GM23338 (cell line): ENCODE measurements around the gene OR2M5.

ENCODE experiments used
- CREB1 ChIP-seq: fragments of 250-450 bp; sonication (Bioruptor Pico); IDR thresholded peaks from 2 replicates; pipeline ENCODE4 v1.5.0; 2020; ENCODE audit warnings: low read depth, mild to moderate bottlenecking, moderate library complexity
- CTCF ChIP-seq, 2 experiments: fragments of 200-600 bp in 1 of 2; sonication (generic) in 1 of 2; conservative IDR thresholded peaks; 2 replicates each; pipeline versions ENCODE4 v1.5.1 to v1.6.1; 2016 to 2017; ENCODE audit warnings: antibody characterized with exemption in 2 of 2, low read depth in 2 of 2, mild to moderate bottlenecking in 2 of 2, moderate library complexity in 1 of 2
- ETS1 ChIP-seq: IDR thresholded peaks from 2 replicates; pipeline ENCODE4 v1.6.1; 2016; ENCODE audit warnings: antibody characterized with exemption
- EZH2 ChIP-seq: fragments of 200-600 bp; sonication (generic); IDR thresholded peaks from one replicate; pipeline ENCODE4 v1.8.0; 2017; ENCODE audit warnings: antibody characterized with exemption, mild to moderate bottlenecking, low read depth; ENCODE audit not compliant: unreplicated experiment
- EZH2phosphoT487 ChIP-seq: fragments of 200-600 bp; sonication (generic); IDR thresholded peaks from one replicate; pipeline ENCODE4 v1.8.1; 2018; ENCODE audit warnings: antibody characterized with exemption; ENCODE audit not compliant: unreplicated experiment
- JUNB ChIP-seq: IDR thresholded peaks from one replicate; pipeline ENCODE4 v1.6.1; 2016; ENCODE audit warnings: antibody characterized with exemption; ENCODE audit not compliant: unreplicated experiment
- NANOG ChIP-seq: IDR thresholded peaks from 2 replicates; pipeline ENCODE4 v1.6.1; 2016; ENCODE audit warnings: antibody characterized with exemption, borderline replicate concordance
- POLR2AphosphoS5 ChIP-seq: IDR thresholded peaks from 2 replicates; pipeline ENCODE4 v1.6.1; 2016; ENCODE audit warnings: antibody characterized with exemption, low read depth
- REST ChIP-seq: IDR thresholded peaks from one replicate; pipeline ENCODE4 v1.6.1; 2018; ENCODE audit warnings: antibody characterized with exemption; ENCODE audit not compliant: unreplicated experiment
- STAT1 ChIP-seq: IDR thresholded peaks from one replicate; pipeline ENCODE4 v1.6.1; 2016; ENCODE audit warnings: antibody characterized with exemption; ENCODE audit not compliant: unreplicated experiment
- ZNF331 ChIP-seq: fragments of 250-450 bp; sonication (Bioruptor Pico); IDR thresholded peaks from 2 replicates; pipeline ENCODE4 v1.5.0; 2020; ENCODE audit warnings: low read depth, mild to moderate bottlenecking, moderate library complexity

GRCh38 chr1:248183996-248184395 is 39.0 kb downstream of the OR2M5 start:
- TF ChIP-seq CTCF (conservative IDR thresholded peaks at IDR 0.05; ENCODE audit: low read depth in 2 of 2) (no peak), POLR2AphosphoS5 (no peak), EZH2 (no peak), REST (no peak), EZH2phosphoT487 (no peak), ETS1 (no peak), ZNF331 (no peak), JUNB (no peak), CREB1 (CRISPR knock-in tag) (no peak), STAT1 (no peak), NANOG (no peak)
